Measurements from ENCODE around the gene POLR2E. TPM values are rescaled to one million over a fixed set of nuclear protein-coding genes. Genes with fewer than 3 reads are reported as not detected.

The POLR2E gene
- polyA plus RNA-seq, 1 of the 3 experiments (the other 2 are of a cell fraction), result 283 TPM

- H3K4me1 ChIP-seq (ENCODE audit: control insufficient read depth in 1 of 2, insufficient read depth in 2 of 2, low read depth in 1 of 2, low read length in 1 of 2), result no peaks in the 10 kb centered on the region
- CTCF ChIA-PET, result interaction anchor here (1.5 kb wide), 1 partner anchor 9 kb away, joined by 4 read pairs; the partner anchor contains the start of gene ARHGAP45
- no peak overlapping the region for H2AFZ ChIP-seq (ENCODE audit: low read depth)
- H3K4me3 ChIP-seq (ENCODE audit: low read depth in 2 of 2, low read length in 1 of 2), result no peak overlapping the region; a peak in 1 of 4 replicates
- no peaks in the 10 kb centered on the region for H3K36me3 ChIP-seq (replicated peaks in 1 of 2; ENCODE audit: control insufficient read depth in 1 of 2, insufficient read depth in 2 of 2, low read length in 1 of 2)
- H3F3A ChIP-seq (replicated peaks; ENCODE audit: insufficient read depth), result no peaks in the 10 kb centered on the region
- H3K9me3 ChIP-seq, result peaks cover 11% of the 10 kb centered on the region; the same call in 1 of the 2 replicates
- H3K79me2 ChIP-seq (ENCODE audit: insufficient read depth), result no peaks in the 10 kb centered on the region
- H4K20me1 ChIP-seq (ENCODE audit: insufficient read depth), result no peaks in the 10 kb centered on the region
- H3K27me3 ChIP-seq (ENCODE audit: insufficient read depth), result no peaks in the 10 kb centered on the region
- no peak for TF ChIP-seq GABPA (IDR thresholded peaks at IDR 0.05; ENCODE audit: low read depth)
- TF ChIP-seq RAD21 (IDR thresholded peaks at IDR 0.05; ENCODE audit: low read length), result no peak
- TF ChIP-seq RFX5 (IDR thresholded peaks at IDR 0.05; ENCODE audit: low read length), result no peak
- no peak for TF ChIP-seq TAF1 (IDR thresholded peaks at IDR 0.05; ENCODE audit: borderline replicate concordance, low read depth, low read length)
- TF ChIP-seq, protein P1, sequence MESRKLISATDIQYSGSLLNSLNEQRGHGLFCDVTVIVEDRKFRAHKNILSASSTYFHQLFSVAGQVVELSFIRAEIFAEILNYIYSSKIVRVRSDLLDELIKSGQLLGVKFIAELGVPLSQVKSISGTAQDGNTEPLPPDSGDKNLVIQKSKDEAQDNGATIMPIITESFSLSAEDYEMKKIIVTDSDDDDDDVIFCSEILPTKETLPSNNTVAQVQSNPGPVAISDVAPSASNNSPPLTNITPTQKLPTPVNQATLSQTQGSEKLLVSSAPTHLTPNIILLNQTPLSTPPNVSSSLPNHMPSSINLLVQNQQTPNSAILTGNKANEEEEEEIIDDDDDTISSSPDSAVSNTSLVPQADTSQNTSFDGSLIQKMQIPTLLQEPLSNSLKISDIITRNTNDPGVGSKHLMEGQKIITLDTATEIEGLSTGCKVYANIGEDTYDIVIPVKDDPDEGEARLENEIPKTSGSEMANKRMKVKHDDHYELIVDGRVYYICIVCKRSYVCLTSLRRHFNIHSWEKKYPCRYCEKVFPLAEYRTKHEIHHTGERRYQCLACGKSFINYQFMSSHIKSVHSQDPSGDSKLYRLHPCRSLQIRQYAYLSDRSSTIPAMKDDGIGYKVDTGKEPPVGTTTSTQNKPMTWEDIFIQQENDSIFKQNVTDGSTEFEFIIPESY (IDR thresholded peaks at IDR 0.05; ENCODE audit: borderline replicate concordance, low read depth), result no peak
- no peak for TF ChIP-seq GATA2 (CRISPR knock-in tag; IDR thresholded peaks at IDR 0.05)
- no peak overlapping the region for H3K27ac ChIP-seq (ENCODE audit: low read depth in 2 of 2, low read length in 1 of 2)
- H3K9me2 ChIP-seq, result no peaks in the 10 kb centered on the region
- no peak overlapping the region for H3K9ac ChIP-seq
- 69% methylated on average over 3 of the region's 5 CpGs for WGBS (ENCODE audit: low lambda C conversion rate)
- H3K4me2 ChIP-seq, result no peak overlapping the region
- no peak for DNase-seq
- POLR2A ChIA-PET, result no interaction called here
These were observed 37.1 kb downstream of the POLR2E start for GRCh38 chr19:1058112-1058511.

DNA sequence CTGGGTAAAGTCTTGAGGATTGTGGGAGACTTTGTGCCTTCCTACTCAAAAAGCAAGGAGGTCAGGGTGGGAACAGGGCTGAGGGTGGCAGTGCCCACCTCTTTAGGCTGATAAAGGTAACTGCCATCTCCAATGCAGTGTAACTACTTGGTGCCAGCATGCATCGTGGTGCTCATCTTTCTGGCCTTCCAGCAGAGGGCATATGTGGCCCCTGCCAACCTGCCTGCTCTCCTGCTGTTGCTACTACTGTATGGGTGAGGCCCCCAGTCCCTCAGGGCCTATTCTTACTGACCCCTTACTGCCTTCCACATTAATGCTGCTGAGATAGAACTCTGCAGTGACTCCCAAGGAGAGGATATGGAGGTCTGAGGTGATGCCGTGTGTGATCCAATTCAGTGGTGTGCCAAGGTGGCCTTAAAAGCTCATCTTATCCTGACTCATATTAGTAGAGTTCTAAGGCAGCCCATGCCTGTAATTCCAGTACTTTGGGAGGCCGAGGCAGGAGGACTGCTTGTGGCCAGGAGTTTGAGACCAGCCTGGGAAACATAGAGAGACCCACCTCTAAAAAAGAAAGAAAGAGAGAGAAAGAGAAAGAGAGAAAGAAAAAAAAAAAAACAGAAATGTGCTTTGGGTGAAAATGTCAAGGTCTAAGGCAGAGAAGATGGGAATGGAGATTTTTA, 37.9 kb downstream of the POLR2E start:
- DNase-seq, result no peak
- no peaks in the 10 kb centered on the region for H3K4me1 ChIP-seq (ENCODE audit: control insufficient read depth in 1 of 2, insufficient read depth in 2 of 2, low read depth in 1 of 2, low read length in 1 of 2)
- H3K36me3 ChIP-seq (replicated peaks in 1 of 2; ENCODE audit: control insufficient read depth in 1 of 2, insufficient read depth in 2 of 2, low read length in 1 of 2), result no peaks in the 10 kb centered on the region
- TF ChIP-seq USF1 (IDR thresholded peaks at IDR 0.05; ENCODE audit: borderline replicate concordance, low read depth) (0 out of 2 replicates have a peak, but pooled peaks have one; percentile 25), FOXJ3 (CRISPR knock-in tag; IDR thresholded peaks at IDR 0.05) (no peak), NRF1 (IDR thresholded peaks at IDR 0.05; ENCODE audit: low read depth, low read length) (no peak)
- ChIA-PET POLR2A (no interaction called here), CTCF (interaction anchor here (0.8 to 1.5 kb wide), 2 partner anchors 8 to 10 kb away, joined by 4 to 5 read pairs; partner anchors contain the start of gene ARHGAP45)
- no peak overlapping the region for H2AFZ ChIP-seq (ENCODE audit: low read depth)
- WGBS (ENCODE audit: low lambda C conversion rate), result 12% methylated on average over 3 of the region's 3 CpGs
- no peaks in the 10 kb centered on the region for H4K20me1 ChIP-seq (ENCODE audit: insufficient read depth)
- no peak overlapping the region for H3K4me2 ChIP-seq
- H3K79me2 ChIP-seq (ENCODE audit: insufficient read depth), result no peaks in the 10 kb centered on the region
- H3K9me2 ChIP-seq, result no peaks in the 10 kb centered on the region
- H3F3A ChIP-seq (replicated peaks; ENCODE audit: insufficient read depth), result no peaks in the 10 kb centered on the region
- no peaks in the 10 kb centered on the region for H3K27me3 ChIP-seq (ENCODE audit: insufficient read depth)
- H3K27ac ChIP-seq (ENCODE audit: low read depth in 2 of 2, low read length in 1 of 2), result no peak overlapping the region
- H3K9ac ChIP-seq, result no peak overlapping the region
- peaks cover 11% of the 10 kb centered on the region; the same call in 1 of the 2 replicates for H3K9me3 ChIP-seq
- no peak overlapping the region; a peak in 1 of 4 replicates for H3K4me3 ChIP-seq (ENCODE audit: low read depth in 2 of 2, low read length in 1 of 2)
